Loucy (cell line): ENCODE data around the gene GOT1.

Experiments
- H2AFZ ChIP-seq: fragments of 200-600 bp; sonication (generic); 2 replicates; pipeline ENCODE4 v1.6.0; 2016; ENCODE audit warnings: antibody characterized with exemption, mild to moderate bottlenecking, low read length, moderate library complexity
- H3F3A ChIP-seq: fragments of 200-600 bp; 2 replicates; pipeline ENCODE4 v1.6.0; 2016; ENCODE audit warnings: antibody characterized with exemption, low read depth, mild to moderate bottlenecking
- H3K27me3 ChIP-seq: fragments of 200-600 bp; sonication (generic); 2 replicates; pipeline ENCODE4 v1.6.1; 2014; ENCODE audit warnings: low read length, mild to moderate bottlenecking; ENCODE audit not compliant: insufficient read depth, poor library complexity, severe bottlenecking
- H3K36me3 ChIP-seq: fragments of 200-600 bp; sonication (generic); 2 replicates; pipeline ENCODE4 v1.6.1; 2016; ENCODE audit warnings: low read length; ENCODE audit not compliant: insufficient read depth
- H3K4me1 ChIP-seq: fragments of 200-600 bp; sonication (generic); 2 replicates; pipeline ENCODE4 v1.5.1; 2014; ENCODE audit warnings: low read length, mild to moderate bottlenecking; ENCODE audit not compliant: insufficient read depth, poor library complexity, severe bottlenecking
- H3K4me2 ChIP-seq: fragments of 200-600 bp; sonication (generic); 2 replicates; pipeline ENCODE4 v1.6.0; 2014; ENCODE audit warnings: antibody characterized with exemption, low read length, low read depth, mild to moderate bottlenecking; ENCODE audit not compliant: poor library complexity, severe bottlenecking
- H3K4me3 ChIP-seq: fragments of 200-600 bp; sonication (generic); 2 replicates; pipeline ENCODE4 v1.5.1; 2014; ENCODE audit warnings: low read length, mild to moderate bottlenecking, mixed read lengths; ENCODE audit not compliant: poor library complexity, severe bottlenecking
- H3K79me2 ChIP-seq: fragments of 200-600 bp; sonication (generic); 2 replicates; pipeline ENCODE4 v1.6.1; 2014; ENCODE audit warnings: low read length; ENCODE audit not compliant: insufficient read depth
- H3K9ac ChIP-seq: fragments of 200-600 bp; sonication (generic); 2 replicates; pipeline ENCODE4 v1.6.0; 2014; ENCODE audit warnings: mild to moderate bottlenecking, low read depth, low read length, moderate library complexity; ENCODE audit not compliant: poor library complexity, severe bottlenecking
- H3K9me2 ChIP-seq: fragments of 200-600 bp; sonication (generic); replicated peaks from 2 replicates; pipeline ENCODE4 v1.6.1; 2016; ENCODE audit warnings: low read depth, low read length, mixed read lengths
- H3K9me3 ChIP-seq: fragments of 200-600 bp; sonication (generic); 2 replicates; pipeline ENCODE4 v1.6.1; 2014; ENCODE audit warnings: mild to moderate bottlenecking, antibody characterized with exemption, low read length, low read depth; ENCODE audit not compliant: insufficient read depth
- H4K20me1 ChIP-seq: fragments of 200-600 bp; sonication (generic); 2 replicates; pipeline ENCODE4 v1.6.0; 2014; ENCODE audit warnings: antibody characterized with exemption, low read length, mild to moderate bottlenecking; ENCODE audit not compliant: insufficient read depth, poor library complexity, severe bottlenecking
- CTCF ChIP-seq: fragments of 200-600 bp; sonication (generic); conservative IDR thresholded peaks from 2 replicates; pipeline ENCODE4 v1.5.1; 2014; ENCODE audit warnings: mild to moderate bottlenecking, antibody characterized with exemption, low read length
- EZH2phosphoT487 ChIP-seq: fragments of 200-600 bp; IDR thresholded peaks from 2 replicates; pipeline ENCODE4 v1.6.1; 2018; ENCODE audit warnings: antibody characterized with exemption, mild to moderate bottlenecking, moderate library complexity, borderline replicate concordance

Gene GOT1

DNA sequence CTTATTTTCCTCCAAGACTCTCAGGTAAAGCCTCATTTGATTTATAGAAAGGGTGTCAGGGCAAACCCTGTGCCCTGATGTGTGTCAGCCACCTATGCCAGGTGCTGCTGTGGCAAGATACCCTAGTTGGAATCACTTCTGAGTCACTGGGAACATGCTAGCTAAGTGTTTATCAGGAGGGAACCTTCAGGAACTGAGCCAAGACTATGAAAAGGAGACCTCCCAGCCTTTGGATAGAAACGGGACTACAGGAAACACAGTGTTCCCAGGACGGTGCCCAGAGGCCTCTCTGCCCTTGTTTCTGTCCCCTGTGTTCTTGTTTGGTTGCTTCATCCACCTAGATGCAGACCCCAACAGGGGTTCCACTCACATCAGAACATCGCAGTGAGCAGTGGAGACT is 72.7 kb downstream of the GOT1 start:
- no peaks in the 10 kb centered on the region for H3K79me2 ChIP-seq
- H3K9ac ChIP-seq, result no peak overlapping the region
- H3K9me2 ChIP-seq, result no peaks in the 10 kb centered on the region
- H4K20me1 ChIP-seq, result no peaks in the 10 kb centered on the region
- H3K27me3 ChIP-seq, result no peaks in the 10 kb centered on the region
- TF ChIP-seq CTCF, result no peak
- no peak for TF ChIP-seq EZH2phosphoT487
- H3K36me3 ChIP-seq, result no peaks in the 10 kb centered on the region
- H3K4me1 ChIP-seq, result no peaks in the 10 kb centered on the region
- no peaks in the 10 kb centered on the region for H3F3A ChIP-seq
- H2AFZ ChIP-seq, result no peak overlapping the region
- no peaks in the 10 kb centered on the region for H3K9me3 ChIP-seq
- H3K4me3 ChIP-seq, result no peak overlapping the region
- H3K4me2 ChIP-seq, result no peak overlapping the region

GRCh38 chr10:99353182-99353581 is 77.2 kb downstream of the GOT1 start:
- H3K4me3 ChIP-seq, result no peak overlapping the region

DNA sequence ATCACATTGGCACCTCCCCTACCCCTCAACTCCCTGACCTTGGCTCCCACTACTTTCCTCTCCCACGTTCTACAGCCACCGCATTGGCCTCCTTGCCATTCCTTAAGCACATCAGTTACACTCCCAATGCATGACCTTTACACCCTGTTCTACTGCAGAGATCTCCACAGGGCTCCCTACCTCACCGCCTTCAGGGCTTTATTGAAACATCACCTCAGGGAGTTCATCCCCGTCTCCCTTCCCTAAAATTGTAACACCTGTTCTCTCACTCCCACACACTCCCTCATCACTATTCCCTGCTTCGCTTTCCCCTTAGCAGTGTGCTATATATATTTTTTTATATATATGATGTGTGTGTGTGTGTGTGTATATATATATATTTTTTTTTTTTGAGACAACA is 82.8 kb downstream of the GOT1 start:
- no peak for TF ChIP-seq CTCF
- no peak for TF ChIP-seq EZH2phosphoT487
- Histone ChIP-seq H2AFZ (no peak overlapping the region), H3K36me3 (no peaks in the 10 kb centered on the region), H3K9ac (no peak overlapping the region), H3K4me3 (no peak overlapping the region), H4K20me1 (no peaks in the 10 kb centered on the region), H3K9me2 (no peaks in the 10 kb centered on the region), H3K79me2 (no peaks in the 10 kb centered on the region), H3K4me2 (no peak overlapping the region), H3K27me3 (no peaks in the 10 kb centered on the region), H3F3A (no peaks in the 10 kb centered on the region), H3K4me1 (no peaks in the 10 kb centered on the region), H3K9me3 (no peaks in the 10 kb centered on the region)

More at GRCh38 chr10:99353182-99353581, 77.2 kb downstream of the GOT1 start:
- H3K27me3 ChIP-seq, result no peaks in the 10 kb centered on the region
- H3K9me3 ChIP-seq, result no peaks in the 10 kb centered on the region
- no peaks in the 10 kb centered on the region for H3K36me3 ChIP-seq
- no peaks in the 10 kb centered on the region for H4K20me1 ChIP-seq
- no peak overlapping the region for H3K4me2 ChIP-seq
- no peak for TF ChIP-seq EZH2phosphoT487
- TF ChIP-seq CTCF, result no peak
- H3K9me2 ChIP-seq, result no peaks in the 10 kb centered on the region
- H3K79me2 ChIP-seq, result no peaks in the 10 kb centered on the region
- H3F3A ChIP-seq, result no peaks in the 10 kb centered on the region
- H3K4me1 ChIP-seq, result no peaks in the 10 kb centered on the region
- no peak overlapping the region for H3K9ac ChIP-seq
- H2AFZ ChIP-seq, result no peak overlapping the region
